ENCODE results near the gene CTDSPL. TPM values are rescaled to one million over a fixed set of nuclear protein-coding genes. Genes with fewer than 3 reads are reported as not detected.

The CTDSPL gene
- total RNA-seq, 1 donor from 2014 or later, result 72.7 TPM

DNA sequence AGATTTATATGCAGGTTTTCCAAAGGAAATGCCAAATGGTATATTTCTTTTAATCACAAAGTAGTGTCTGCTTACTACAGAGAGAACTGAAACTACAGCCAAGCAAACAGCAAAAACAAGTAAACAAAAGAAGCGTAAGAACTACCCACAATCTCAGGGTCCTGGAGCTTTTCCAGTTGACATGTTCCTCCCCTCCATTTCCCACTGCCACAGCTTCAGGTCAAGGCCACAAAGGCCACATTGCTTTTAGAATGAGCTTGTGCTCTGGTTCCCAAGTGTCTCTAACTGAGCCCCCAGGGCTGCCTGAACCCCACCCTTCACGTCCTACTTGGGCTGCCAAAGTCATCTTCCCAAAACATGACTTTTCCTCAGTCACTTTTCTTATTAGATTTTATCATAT lies 24.1 kb downstream of the CTDSPL start:
- Mint-ChIP-seq H3K4me1 (ENCODE audit: unreplicated experiment) (peaks cover 16% of the 10 kb centered on the region), H3K27ac (peak overlapping the region; percentile 52), H3K4me3 (no peak overlapping the region), H3K9me3 (no peaks in the 10 kb centered on the region), H3K36me3 (peaks cover 12% of the 10 kb centered on the region), H3K27me3 (no peaks in the 10 kb centered on the region)
- TF ChIP-seq, protein P1, sequence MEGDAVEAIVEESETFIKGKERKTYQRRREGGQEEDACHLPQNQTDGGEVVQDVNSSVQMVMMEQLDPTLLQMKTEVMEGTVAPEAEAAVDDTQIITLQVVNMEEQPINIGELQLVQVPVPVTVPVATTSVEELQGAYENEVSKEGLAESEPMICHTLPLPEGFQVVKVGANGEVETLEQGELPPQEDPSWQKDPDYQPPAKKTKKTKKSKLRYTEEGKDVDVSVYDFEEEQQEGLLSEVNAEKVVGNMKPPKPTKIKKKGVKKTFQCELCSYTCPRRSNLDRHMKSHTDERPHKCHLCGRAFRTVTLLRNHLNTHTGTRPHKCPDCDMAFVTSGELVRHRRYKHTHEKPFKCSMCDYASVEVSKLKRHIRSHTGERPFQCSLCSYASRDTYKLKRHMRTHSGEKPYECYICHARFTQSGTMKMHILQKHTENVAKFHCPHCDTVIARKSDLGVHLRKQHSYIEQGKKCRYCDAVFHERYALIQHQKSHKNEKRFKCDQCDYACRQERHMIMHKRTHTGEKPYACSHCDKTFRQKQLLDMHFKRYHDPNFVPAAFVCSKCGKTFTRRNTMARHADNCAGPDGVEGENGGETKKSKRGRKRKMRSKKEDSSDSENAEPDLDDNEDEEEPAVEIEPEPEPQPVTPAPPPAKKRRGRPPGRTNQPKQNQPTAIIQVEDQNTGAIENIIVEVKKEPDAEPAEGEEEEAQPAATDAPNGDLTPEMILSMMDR (conservative IDR thresholded peaks at IDR 0.05), result no peak
- no peak for DNase-seq (ENCODE audit: extremely low spot score, unreplicated experiment)

DNA sequence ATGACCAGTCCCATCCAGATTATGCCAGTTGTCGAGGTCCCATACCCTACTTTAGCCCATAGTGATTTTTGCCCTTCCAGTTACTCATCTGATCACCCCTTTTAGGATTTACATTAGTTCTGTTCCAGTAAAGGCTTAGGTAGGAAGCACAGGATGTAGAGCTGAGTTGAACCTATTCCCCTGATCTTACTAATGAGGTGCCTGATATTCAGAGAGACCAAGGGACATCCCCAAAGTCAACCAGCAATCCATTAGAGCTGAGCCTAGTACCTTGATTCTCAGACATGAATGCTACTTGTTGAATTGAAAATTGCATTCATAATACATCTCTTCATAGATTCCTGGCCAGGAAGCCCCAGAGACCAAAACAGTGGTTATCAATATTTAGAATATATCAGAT lies 24.7 kb downstream of the CTDSPL start:
- H3K27ac Mint-ChIP-seq, result peak overlapping the region; percentile 52
- H3K36me3 Mint-ChIP-seq, result peaks cover 15% of the 10 kb centered on the region
- H3K4me1 Mint-ChIP-seq (ENCODE audit: unreplicated experiment), result peaks cover 21% of the 10 kb centered on the region
- TF ChIP-seq, protein P1 (conservative IDR thresholded peaks at IDR 0.05), result no peak
- H3K9me3 Mint-ChIP-seq, result no peaks in the 10 kb centered on the region
- H3K4me3 Mint-ChIP-seq, result no peak overlapping the region
- no peak for DNase-seq (ENCODE audit: extremely low spot score, unreplicated experiment)
- H3K27me3 Mint-ChIP-seq, result no peaks in the 10 kb centered on the region

DNA sequence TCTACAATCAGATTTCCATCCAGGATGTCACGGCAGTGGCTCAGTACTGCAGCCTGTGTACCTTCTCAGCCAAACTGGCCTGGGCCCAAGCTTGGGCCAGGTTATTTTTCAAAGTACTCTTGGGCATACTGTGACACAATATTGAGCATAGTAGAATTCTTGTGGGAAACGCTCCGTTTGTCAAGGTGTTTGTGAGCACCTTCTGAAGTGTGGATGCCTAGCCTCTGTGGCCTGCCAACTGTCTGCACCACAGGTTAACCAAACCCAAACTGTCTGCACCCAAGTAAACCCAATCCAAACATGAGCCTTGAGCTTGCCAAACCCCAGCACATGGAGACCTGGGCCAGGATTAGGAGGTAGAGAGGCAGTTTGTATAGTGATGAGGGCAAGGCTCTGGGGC lies 25.4 kb downstream of the CTDSPL start:
- Mint-ChIP-seq H3K4me1 (ENCODE audit: unreplicated experiment) (peaks cover 22% of the 10 kb centered on the region), H3K4me3 (no peak overlapping the region), H3K27me3 (no peaks in the 10 kb centered on the region), H3K27ac (no peak overlapping the region), H3K9me3 (no peaks in the 10 kb centered on the region), H3K36me3 (peaks cover 15% of the 10 kb centered on the region)
- TF ChIP-seq, protein P1 (conservative IDR thresholded peaks at IDR 0.05), result no peak
- no peak for DNase-seq (ENCODE audit: extremely low spot score, unreplicated experiment)

- no peak overlapping the region for H3K27ac Mint-ChIP-seq
- no peaks in the 10 kb centered on the region for H3K27me3 Mint-ChIP-seq
- peaks cover 15% of the 10 kb centered on the region for H3K36me3 Mint-ChIP-seq
- TF ChIP-seq, protein P1 (conservative IDR thresholded peaks at IDR 0.05), result no peak
- no peaks in the 10 kb centered on the region for H3K9me3 Mint-ChIP-seq
- DNase-seq (ENCODE audit: extremely low spot score, unreplicated experiment), result no peak
- H3K4me1 Mint-ChIP-seq (ENCODE audit: unreplicated experiment), result peaks cover 30% of the 10 kb centered on the region
- no peak overlapping the region for H3K4me3 Mint-ChIP-seq
Measured at GRCh38 chr3:37887824-37888223, 26.1 kb downstream of the CTDSPL start.

DNA sequence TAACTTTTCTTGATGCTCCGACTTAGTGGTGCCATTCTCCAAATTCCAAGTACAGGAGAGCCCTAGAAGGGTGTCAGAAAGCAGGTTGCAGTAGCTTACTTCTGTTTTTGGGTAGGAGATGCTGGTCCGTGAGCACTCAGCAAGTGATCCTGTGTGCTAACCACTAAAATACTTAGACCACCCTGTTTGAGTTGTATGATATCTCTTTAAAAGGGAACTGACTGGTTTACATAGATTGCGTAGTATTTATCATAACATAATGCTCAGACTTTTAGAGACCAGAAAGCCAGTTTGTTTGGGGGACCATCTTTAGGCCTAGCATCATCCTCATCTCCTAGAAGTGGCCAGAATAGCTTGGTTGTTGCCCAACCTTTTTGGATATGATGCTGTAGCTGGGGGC lies 26.7 kb downstream of the CTDSPL start:
- Mint-ChIP-seq H3K36me3 (peaks cover 16% of the 10 kb centered on the region), H3K4me3 (no peak overlapping the region), H3K4me1 (ENCODE audit: unreplicated experiment) (peaks cover 36% of the 10 kb centered on the region), H3K27ac (no peak overlapping the region), H3K9me3 (no peaks in the 10 kb centered on the region), H3K27me3 (no peaks in the 10 kb centered on the region)
- TF ChIP-seq, protein P1 (conservative IDR thresholded peaks at IDR 0.05), result no peak
- no peak for DNase-seq (ENCODE audit: extremely low spot score, unreplicated experiment)

- TF ChIP-seq, protein P1 (conservative IDR thresholded peaks at IDR 0.05), result no peak
- Mint-ChIP-seq H3K4me1 (ENCODE audit: unreplicated experiment) (peaks cover 27% of the 10 kb centered on the region), H3K36me3 (peaks cover 11% of the 10 kb centered on the region)
Measured at GRCh38 chr3:37890522-37890921, 28.8 kb downstream of the CTDSPL start.

More at GRCh38 chr3:37890522-37890921, 28.8 kb downstream of the CTDSPL start:
- Mint-ChIP-seq H3K27me3 (no peaks in the 10 kb centered on the region), H3K9me3 (no peaks in the 10 kb centered on the region), H3K4me3 (no peak overlapping the region), H3K27ac (no peak overlapping the region)
- no peak for DNase-seq (ENCODE audit: extremely low spot score, unreplicated experiment)

Measured in type B pancreatic cell (in vitro differentiated cells).